ENCODE results near the gene CHCHD6. TPM values are rescaled to one million over a fixed set of nuclear protein-coding genes. Genes with fewer than 3 reads are reported as not detected.

CHCHD6 gene
- total RNA-seq, 6 experiments from 2014 or later: 1.7 to 5.3 (median 4.2) TPM

GRCh38 chr3:126851382-126851781 is 147.3 kb downstream of the CHCHD6 start:
- H3K27me3 ChIP-seq: no peaks in the 10 kb centered on the region
- no peaks in the 10 kb centered on the region for H3K9me3 ChIP-seq
- no peak overlapping the region for H3K4me3 ChIP-seq
- H3K27ac ChIP-seq: no peak overlapping the region
- peak in 1 of 3 donors; percentile 16 for DNase-seq
- ATAC-seq: no peak
- H3K4me1 ChIP-seq: no peaks in the 10 kb centered on the region
- no peaks in the 10 kb centered on the region for H3K36me3 ChIP-seq
- intact Hi-C loops (cut with DNase I): no loop called here
- no peak for TF ChIP-seq POLR2A (IDR thresholded peaks at IDR 0.05)
- no peak for TF ChIP-seq CTCF (IDR thresholded peaks at IDR 0.05)
- WGBS (ENCODE audit: insufficient coverage, low coverage, low lambda C conversion rate, missing lambda C conversion rate): no CpG with 5 or more reads among the region's 6 CpGs

- Histone ChIP-seq H3K27me3 (no peaks in the 10 kb centered on the region), H3K9me3 (no peaks in the 10 kb centered on the region), H3K4me1 (no peaks in the 10 kb centered on the region), H3K4me3 (no peak overlapping the region), H3K27ac (no peak overlapping the region), H3K36me3 (no peaks in the 10 kb centered on the region)
- TF ChIP-seq CTCF (IDR thresholded peaks at IDR 0.05) (no peak), POLR2A (IDR thresholded peaks at IDR 0.05) (no peak)
- peak in 1 of 4 donors; percentile 22 for ATAC-seq
- WGBS (ENCODE audit: insufficient coverage, low coverage, low lambda C conversion rate, missing lambda C conversion rate): no CpG with 5 or more reads among the region's 6 CpGs
- intact Hi-C loops (cut with DNase I): no loop called here
- no peak for DNase-seq
Measured at GRCh38 chr3:126851934-126852333, 147.9 kb downstream of the CHCHD6 start.

- ATAC-seq (no peak), DNase-seq (peak in 1 of 3 donors; percentile 22)
- no peaks in the 10 kb centered on the region for H3K27me3 ChIP-seq
- no peak overlapping the region for H3K4me3 ChIP-seq
- H3K36me3 ChIP-seq: no peaks in the 10 kb centered on the region
- TF ChIP-seq CTCF (IDR thresholded peaks at IDR 0.05): no peak
- TF ChIP-seq POLR2A (IDR thresholded peaks at IDR 0.05): no peak
- no peaks in the 10 kb centered on the region for H3K9me3 ChIP-seq
- WGBS (ENCODE audit: insufficient coverage, low coverage, low lambda C conversion rate, missing lambda C conversion rate): 100% methylated on average over 1 of the region's 10 CpGs
- H3K27ac ChIP-seq: no peak overlapping the region
- no peaks in the 10 kb centered on the region for H3K4me1 ChIP-seq
- intact Hi-C loops (cut with DNase I): no loop called here
Measured at GRCh38 chr3:126852511-126852910, 148.5 kb downstream of the CHCHD6 start.

GRCh38 chr3:126854666-126855065 is 150.6 kb downstream of the CHCHD6 start:
- Histone ChIP-seq H3K4me1 (no peaks in the 10 kb centered on the region), H3K27ac (no peak overlapping the region), H3K4me3 (no peak overlapping the region), H3K27me3 (no peaks in the 10 kb centered on the region), H3K9me3 (no peaks in the 10 kb centered on the region), H3K36me3 (no peaks in the 10 kb centered on the region)
- 70% methylated on average over 2 of the region's 5 CpGs for WGBS (ENCODE audit: insufficient coverage, low coverage, low lambda C conversion rate, missing lambda C conversion rate)
- TF ChIP-seq CTCF (IDR thresholded peaks at IDR 0.05): no peak
- no peak for TF ChIP-seq POLR2A (IDR thresholded peaks at IDR 0.05)
- DNase-seq: peak in 1 of 3 donors; percentile 19
- intact Hi-C loops (cut with DNase I): no loop called here
- ATAC-seq: no peak

- TF ChIP-seq CTCF (IDR thresholded peaks at IDR 0.05) (no peak), POLR2A (IDR thresholded peaks at IDR 0.05) (no peak)
- H3K27me3 ChIP-seq: no peaks in the 10 kb centered on the region
- H3K4me3 ChIP-seq: no peak overlapping the region
- H3K36me3 ChIP-seq: no peaks in the 10 kb centered on the region
- ATAC-seq (no peak), DNase-seq (no peak)
- no peaks in the 10 kb centered on the region for H3K4me1 ChIP-seq
- no peaks in the 10 kb centered on the region for H3K9me3 ChIP-seq
- no peak overlapping the region for H3K27ac ChIP-seq
- 93% methylated on average over 2 of the region's 4 CpGs for WGBS (ENCODE audit: insufficient coverage, low coverage, low lambda C conversion rate, missing lambda C conversion rate)
- intact Hi-C loops (cut with DNase I): no loop called here
Measured at GRCh38 chr3:126855374-126855773, 151.3 kb downstream of the CHCHD6 start.

Measured in right lobe of liver (tissue), 6 donors.